HG02870 (cell line): Measurements from ENCODE around the gene ATP6V0A4.
"Not testable (repeated sequence)": the region's sequence is repeated elsewhere in the genome, so short reads cannot be mapped to it uniquely, and the experiment has no call there.

ENCODE experiments used
- ATAC-seq: cut with Tn5 transposase; IDR thresholded peaks from one replicate; pipeline ENCODE4 v1.9.1; 2021; ENCODE audit warnings: mild to moderate bottlenecking, moderate library complexity; ENCODE audit not compliant: unreplicated experiment

ATP6V0A4 gene

GRCh38 chr7:138797715-138798320 lies at the start of gene ATP6V0A4, which contains the start of gene TMEM213:
ATP6V0A4 (minus strand) TSS chr7:138798196; CDS start chr7:138771247, 26,949 bp downstream.
TMEM213 (plus strand) TSS chr7:138797994; CDS start chr7:138798105, 111 bp downstream.
- no peak for ATAC-seq

- ATAC-seq = no peak
Measured at GRCh38 chr7:138845711-138846110, 47.7 kb upstream of the ATP6V0A4 start.

- no peak for ATAC-seq
Measured at GRCh38 chr7:138843632-138844580, 45.9 kb upstream of the ATP6V0A4 start.

GRCh38 chr7:138842111-138842510 lies 44.1 kb upstream of the ATP6V0A4 start:
- no peak for ATAC-seq

- ATAC-seq = no peak
Measured at GRCh38 chr7:138838166-138838565, 40.2 kb upstream of the ATP6V0A4 start.

- no peak for ATAC-seq
Measured at GRCh38 chr7:138837627-138838026, 39.6 kb upstream of the ATP6V0A4 start.

GRCh38 chr7:138835087-138835486 lies 37.1 kb upstream of the ATP6V0A4 start:
- ATAC-seq = no peak

GRCh38 chr7:138834583-138834982 lies 36.6 kb upstream of the ATP6V0A4 start:
- ATAC-seq = peak; percentile 69

- no peak for ATAC-seq
Measured at GRCh38 chr7:138833596-138833995, 35.6 kb upstream of the ATP6V0A4 start.

- ATAC-seq = no peak
Measured at GRCh38 chr7:138832966-138833365, 35.0 kb upstream of the ATP6V0A4 start.

GRCh38 chr7:138829335-138829734 lies 31.3 kb upstream of the ATP6V0A4 start:
- ATAC-seq = no peak

- no peak for ATAC-seq
Measured at GRCh38 chr7:138828302-138828701, 30.3 kb upstream of the ATP6V0A4 start.

GRCh38 chr7:138825049-138825721 lies 27.2 kb upstream of the ATP6V0A4 start:
- ATAC-seq = no peak

GRCh38 chr7:138822867-138823535 lies 25.0 kb upstream of the ATP6V0A4 start:
- no peak for ATAC-seq

- no peak for ATAC-seq
Measured at GRCh38 chr7:138821912-138822311, 23.9 kb upstream of the ATP6V0A4 start.

- no peak for ATAC-seq
Measured at GRCh38 chr7:138819625-138820024, 21.6 kb upstream of the ATP6V0A4 start.

- ATAC-seq = no peak
Measured at GRCh38 chr7:138816650-138817049, 18.7 kb upstream of the ATP6V0A4 start.

- ATAC-seq = no peak
Measured at GRCh38 chr7:138814816-138815332, 16.9 kb upstream of the ATP6V0A4 start.

- no peak for ATAC-seq
Measured at GRCh38 chr7:138813945-138814344, 15.9 kb upstream of the ATP6V0A4 start.

GRCh38 chr7:138811327-138811726 lies 13.3 kb upstream of the ATP6V0A4 start:
- not testable (repeated sequence) for ATAC-seq

GRCh38 chr7:138809346-138809745 lies 11.3 kb upstream of the ATP6V0A4 start:
- ATAC-seq = no peak
